Measurements from ENCODE around the gene EFNB3.

The EFNB3 gene

GRCh38 chr17:7700510-7700909 lies 4.5 kb upstream of the EFNB3 start:
- DNase-seq (ENCODE audit: low spot score) = no peak

GRCh38 chr17:7701681-7702080 lies 3.3 kb upstream of the EFNB3 start:
- DNase-seq (ENCODE audit: low spot score) = no peak

GRCh38 chr17:7702776-7703175 lies 2.2 kb upstream of the EFNB3 start:
- DNase-seq (ENCODE audit: low spot score) = no peak

- no peak for DNase-seq (ENCODE audit: low spot score)
These were observed 1.2 kb upstream of the EFNB3 start for GRCh38 chr17:7703584-7704479.

GRCh38 chr17:7705269-7706255 lies 560 bp downstream of the EFNB3 start:
- DNase-seq (ENCODE audit: low spot score) = no peak

GRCh38 chr17:7706631-7707354 lies 1.8 kb downstream of the EFNB3 start:
- DNase-seq (ENCODE audit: low spot score) = no peak

- DNase-seq (ENCODE audit: low spot score) = no peak
These were observed 2.4 kb downstream of the EFNB3 start for GRCh38 chr17:7707446-7707845.

GRCh38 chr17:7707858-7708750 lies 3.1 kb downstream of the EFNB3 start:
- DNase-seq (ENCODE audit: low spot score) = no peak

- DNase-seq (ENCODE audit: low spot score) = no peak
These were observed 4.0 kb downstream of the EFNB3 start for GRCh38 chr17:7709031-7709430.

- no peak for DNase-seq (ENCODE audit: low spot score)
These were observed 5.3 kb downstream of the EFNB3 start for GRCh38 chr17:7710301-7710700.

GRCh38 chr17:7711051-7711755 lies 6.2 kb downstream of the EFNB3 start:
- DNase-seq (ENCODE audit: low spot score) = no peak

GRCh38 chr17:7712111-7712771 lies 7.2 kb downstream of the EFNB3 start:
- DNase-seq (ENCODE audit: low spot score) = no peak

- no peak for DNase-seq (ENCODE audit: low spot score)
These were observed 8.8 kb downstream of the EFNB3 start for GRCh38 chr17:7713782-7714181.

- DNase-seq (ENCODE audit: low spot score) = no peak
These were observed 10.0 kb downstream of the EFNB3 start for GRCh38 chr17:7714721-7715594.

- no peak for DNase-seq (ENCODE audit: low spot score)
These were observed 11.2 kb downstream of the EFNB3 start for GRCh38 chr17:7715936-7716886.

- peak; percentile 90 for DNase-seq (ENCODE audit: low spot score)
These were observed 12.1 kb downstream of the EFNB3 start, which contains the start of gene DNAH2 for GRCh38 chr17:7716901-7717755. Gene DNAH2 (plus strand): TSS chr17:7717744. CDS start chr17:7719735, 1,991 bp downstream.
